Effector memory CD8-positive, alpha-beta T cell (primary cell): Measurements from ENCODE around the gene CROCC.
"Not testable (repeated sequence)": the region's sequence is repeated elsewhere in the genome, so short reads cannot be mapped to it uniquely, and the experiment has no call there.

Experiments
- ATAC-seq: fragments of 150-1000 bp; cut with Tn5 transposase; replicated peaks from 2 replicates; pipeline ENCODE4 v1.10.0; 2021; ENCODE audit warnings: mild to moderate bottlenecking, moderate library complexity
- DNase-seq, 3 experiments: peaks; one replicate each; pipeline ENCODE4 v3.0.0; 2021
- H3K27ac Mint-ChIP-seq, 2 donors: one replicate each; pipeline ENCODE4 v1.8.0; 2022; ENCODE audit warnings: mild to moderate bottlenecking in 2 of 2, mixed read lengths in 2 of 2, moderate library complexity in 2 of 2
- H3K27me3 Mint-ChIP-seq, 2 donors: one replicate each; pipeline ENCODE4 v1.8.0; 2022; ENCODE audit warnings: mixed read lengths in 2 of 2
- H3K36me3 Mint-ChIP-seq: one replicate; pipeline ENCODE4 v1.8.0; 2022; ENCODE audit warnings: mild to moderate bottlenecking, moderate library complexity, mixed read lengths; ENCODE audit not compliant: insufficient read depth
- H3K4me1 Mint-ChIP-seq, 2 donors: one replicate each; pipeline ENCODE4 v1.8.0; 2022; ENCODE audit warnings: low read depth in 2 of 2, mixed read lengths in 2 of 2
- H3K4me3 Mint-ChIP-seq, 2 donors: one replicate each; pipeline ENCODE4 v1.8.0; 2022; ENCODE audit warnings: mild to moderate bottlenecking in 2 of 2, mixed read lengths in 2 of 2, moderate library complexity in 2 of 2
- H3K9me3 Mint-ChIP-seq, 2 donors: one replicate each; pipeline ENCODE4 v1.8.0; 2022; ENCODE audit warnings: mixed read lengths in 2 of 2
- total RNA-seq, 9 experiments: gene quantifications; one replicate each; lab custom pipeline; 2026; lab: John Stamatoyannopoulos, UW

The CROCC gene
- total RNA-seq: 34.3 to 158 (median 68.6) reads per million in 9 experiments

DNA sequence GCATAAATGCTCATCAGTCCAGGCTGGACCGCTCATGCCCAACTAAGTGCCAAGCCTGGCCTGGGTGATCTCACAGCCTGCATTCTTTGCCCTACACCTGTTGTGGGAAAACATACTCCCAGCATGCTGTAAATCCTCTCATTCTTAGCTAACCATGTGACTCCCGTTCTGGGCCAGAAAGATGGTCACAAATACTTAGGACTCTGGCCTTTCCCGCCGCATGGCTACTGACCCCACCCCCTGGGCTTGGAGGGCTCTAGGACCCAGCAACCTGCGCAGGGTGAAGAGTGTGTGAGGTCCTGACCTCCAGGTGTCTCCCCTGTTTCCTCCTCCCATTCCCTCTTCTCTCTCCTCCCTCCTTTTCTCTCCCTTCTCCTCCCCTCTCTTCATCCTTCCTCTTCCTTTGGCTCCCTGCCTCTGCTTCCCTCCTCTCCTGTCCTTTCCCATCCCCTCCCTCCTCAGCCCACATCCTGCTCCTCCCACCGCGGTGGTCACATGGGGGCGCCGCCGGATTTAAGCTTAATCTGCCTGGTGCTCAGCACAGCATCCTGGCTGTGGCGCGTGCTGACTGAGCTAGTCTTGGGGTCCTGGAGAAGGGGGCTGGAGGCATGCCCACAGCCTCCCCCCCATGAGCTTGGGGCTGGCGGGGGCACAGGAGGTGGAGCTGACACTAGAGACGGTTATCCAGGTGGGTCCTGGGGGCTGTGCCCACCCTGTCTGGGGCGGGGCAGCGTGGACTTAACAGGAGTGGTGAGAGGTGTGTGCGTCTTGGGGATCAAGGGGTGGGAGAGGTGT lies at the start of gene CROCC:
CROCC (plus strand) TSS at position 541 of the 795 bp plus-strand sequence; CDS start at position 629, 88 bp downstream.
- H3K36me3 Mint-ChIP-seq: peaks cover 2% of the 10 kb centered on the region
- DNase-seq (peak; percentile 15 to 35 (median 35)), ATAC-seq (peak; percentile 87)
- H3K4me3 Mint-ChIP-seq: peak within 1 kb of the TSS; percentile 72 to 77
- peak within 1 kb of the TSS; percentile 39 to 85 for H3K27ac Mint-ChIP-seq
- no peaks in the 10 kb centered on the region for H3K27me3 Mint-ChIP-seq
- H3K9me3 Mint-ChIP-seq: no peaks in the 10 kb centered on the region
- peaks cover 20 to 48% of the 10 kb centered on the region in 2 donors for H3K4me1 Mint-ChIP-seq

DNA sequence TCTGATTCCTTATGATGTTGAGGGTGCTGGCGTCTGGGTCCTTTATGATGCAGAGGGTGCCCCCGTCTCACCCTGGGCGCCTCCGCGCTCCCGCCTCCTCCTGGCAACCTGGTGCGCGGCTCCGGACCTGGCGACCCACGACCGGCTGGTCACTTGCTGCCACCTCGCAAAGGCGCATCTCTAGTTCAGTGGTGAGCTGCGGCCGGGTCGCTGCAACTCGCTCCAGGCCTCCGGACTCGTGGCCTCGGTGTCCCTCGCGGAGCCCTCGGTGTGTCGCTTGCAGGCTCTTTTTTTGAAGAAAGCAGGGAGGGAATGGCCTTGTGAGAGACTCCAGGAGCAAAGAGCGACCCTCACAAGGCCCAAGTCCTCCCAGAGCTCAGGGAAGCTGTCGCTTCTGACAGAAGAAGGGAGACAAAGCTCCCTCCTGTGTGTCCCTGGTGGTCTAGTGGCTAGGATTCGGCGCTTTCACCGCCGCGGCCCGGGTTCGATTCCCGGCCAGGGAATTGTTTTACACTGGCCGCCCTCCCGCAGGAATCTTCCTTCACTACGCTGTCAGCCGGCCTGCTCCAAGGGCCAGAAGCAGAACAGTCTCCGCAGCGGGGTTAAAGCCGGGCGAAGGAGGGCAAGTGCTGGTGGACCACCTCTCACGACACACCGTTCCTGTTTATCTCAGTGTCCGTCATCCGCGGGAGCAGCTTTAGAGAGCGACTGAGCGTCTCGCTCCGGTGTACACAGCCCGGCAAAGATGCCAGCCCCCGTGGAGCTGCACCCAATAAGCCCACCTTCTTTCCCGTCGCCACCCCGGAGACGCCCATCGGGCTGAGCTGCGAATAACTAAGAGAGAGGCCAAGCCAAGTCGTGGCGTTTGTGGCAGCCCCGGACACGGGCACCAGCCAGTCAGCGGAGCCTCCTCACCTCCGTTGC lies 49.3 kb upstream of the CROCC start:
- DNase-seq, H3K9me3 Mint-ChIP-seq: not testable (repeated sequence)
- Mint-ChIP-seq H3K36me3 (peaks cover 19% of the 10 kb centered on the region), H3K27ac (peak overlapping the region in 1 of 2 donors; percentile 88), H3K4me3 (peak overlapping the region; percentile 73 to 84), H3K27me3 (peaks cover 26 to 66% of the 10 kb centered on the region in 2 donors), H3K4me1 (peaks cover 7 to 18% of the 10 kb centered on the region in 2 donors)
- ATAC-seq: peak; percentile 69

DNA sequence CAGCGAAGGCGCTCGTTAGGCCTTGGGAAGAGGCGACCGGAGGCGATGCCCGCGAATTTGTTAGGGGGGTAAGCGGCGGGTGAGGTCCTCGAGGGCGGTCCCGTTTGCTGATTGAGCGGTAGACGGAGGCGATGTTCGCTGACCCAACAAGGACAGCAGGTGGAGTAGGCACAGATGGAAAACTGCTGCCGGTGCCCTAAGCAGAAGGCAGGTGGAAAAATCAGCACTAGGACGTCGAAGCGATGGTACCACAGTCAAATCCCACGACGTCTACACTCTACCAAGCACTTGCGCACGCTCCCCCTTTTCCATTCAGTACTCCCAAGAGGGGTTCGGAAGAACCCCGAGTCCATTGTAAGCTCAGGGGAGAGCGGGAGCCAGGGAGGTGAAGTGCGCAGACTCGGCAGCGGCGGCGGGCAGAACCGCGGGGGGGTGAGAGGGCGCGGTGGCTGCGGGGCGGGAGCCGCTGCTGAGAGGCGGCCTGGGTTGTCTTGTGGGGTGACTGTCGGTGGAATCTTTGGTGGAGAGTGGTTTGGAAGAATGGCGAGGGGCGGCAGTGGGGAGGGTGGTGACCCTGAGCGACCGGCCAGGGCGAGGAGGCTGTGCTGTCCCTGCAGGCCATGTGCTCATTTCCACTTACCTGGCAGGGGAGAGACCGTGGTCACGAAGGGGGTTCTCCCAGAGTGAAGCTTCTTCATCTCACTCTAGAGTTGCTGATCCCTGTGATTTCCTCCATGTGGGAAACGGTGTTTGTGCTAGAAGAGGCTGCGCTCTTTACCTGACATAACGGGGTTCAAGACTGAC lies 48.5 kb upstream of the CROCC start:
- H3K4me3 Mint-ChIP-seq: peak overlapping the region; percentile 73 to 84
- DNase-seq (peak in 2 of 3 experiments; percentile 43 to 47), ATAC-seq (peak; percentile 45)
- H3K36me3 Mint-ChIP-seq: peaks cover 19% of the 10 kb centered on the region
- H3K9me3 Mint-ChIP-seq: not testable (repeated sequence)
- H3K27ac Mint-ChIP-seq: peak overlapping the region in 1 of 2 donors; percentile 88
- peaks cover 7 to 18% of the 10 kb centered on the region in 2 donors for H3K4me1 Mint-ChIP-seq
- H3K27me3 Mint-ChIP-seq: peaks cover 26 to 69% of the 10 kb centered on the region in 2 donors

GRCh38 chr1:16874968-16875765 lies 46.6 kb upstream of the CROCC start:
- not testable (repeated sequence) for H3K9me3 Mint-ChIP-seq, ATAC-seq, H3K27ac Mint-ChIP-seq, DNase-seq
- peak overlapping the region in 1 of 2 donors; percentile 14 for H3K4me3 Mint-ChIP-seq
- peaks cover 7 to 18% of the 10 kb centered on the region in 2 donors for H3K4me1 Mint-ChIP-seq
- peaks cover 19% of the 10 kb centered on the region for H3K36me3 Mint-ChIP-seq
- peaks cover 20 to 74% of the 10 kb centered on the region in 2 donors for H3K27me3 Mint-ChIP-seq

DNA sequence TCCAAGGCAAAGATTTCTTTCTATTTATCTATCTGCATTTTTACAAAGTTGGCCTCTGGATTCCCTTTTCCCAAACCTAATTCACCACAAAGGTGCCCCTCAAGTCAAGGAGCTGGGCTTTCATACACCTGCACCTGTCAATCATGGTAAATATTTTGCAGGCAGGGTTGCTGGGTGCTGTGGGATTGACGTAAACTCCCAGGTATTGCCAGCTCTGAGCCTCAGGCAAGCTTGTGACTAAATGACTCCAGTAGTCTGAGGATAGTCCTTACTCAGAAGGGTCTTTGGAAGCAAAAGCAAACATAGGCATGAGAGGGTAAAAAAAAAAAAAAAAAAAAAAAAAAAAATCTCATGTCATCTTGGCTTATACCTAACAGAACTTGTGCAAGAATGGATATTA lies 40.0 kb upstream of the CROCC start:
- not testable (repeated sequence) for ATAC-seq, H3K9me3 Mint-ChIP-seq, H3K36me3 Mint-ChIP-seq, H3K4me3 Mint-ChIP-seq, H3K27ac Mint-ChIP-seq, H3K4me1 Mint-ChIP-seq, DNase-seq
- peaks cover 14 to 64% of the 10 kb centered on the region in 2 donors for H3K27me3 Mint-ChIP-seq

- DNase-seq (no peak), ATAC-seq (no peak)
- Mint-ChIP-seq H3K27ac (no peak overlapping the region), H3K4me3 (no peak overlapping the region), H3K9me3 (no peaks in the 10 kb centered on the region), H3K36me3 (no peaks in the 10 kb centered on the region), H3K4me1 (peaks cover 0 to under 1% of the 10 kb centered on the region in 2 donors), H3K27me3 (peaks cover 14 to 53% of the 10 kb centered on the region in 2 donors)
Measured at GRCh38 chr1:16882986-16883385, 38.7 kb upstream of the CROCC start.

GRCh38 chr1:16884487-16884886 lies 37.2 kb upstream of the CROCC start:
- ATAC-seq, H3K9me3 Mint-ChIP-seq, H3K36me3 Mint-ChIP-seq, H3K4me3 Mint-ChIP-seq, DNase-seq, H3K4me1 Mint-ChIP-seq, H3K27ac Mint-ChIP-seq: not testable (repeated sequence)
- peaks cover 14 to 53% of the 10 kb centered on the region in 2 donors for H3K27me3 Mint-ChIP-seq

DNA sequence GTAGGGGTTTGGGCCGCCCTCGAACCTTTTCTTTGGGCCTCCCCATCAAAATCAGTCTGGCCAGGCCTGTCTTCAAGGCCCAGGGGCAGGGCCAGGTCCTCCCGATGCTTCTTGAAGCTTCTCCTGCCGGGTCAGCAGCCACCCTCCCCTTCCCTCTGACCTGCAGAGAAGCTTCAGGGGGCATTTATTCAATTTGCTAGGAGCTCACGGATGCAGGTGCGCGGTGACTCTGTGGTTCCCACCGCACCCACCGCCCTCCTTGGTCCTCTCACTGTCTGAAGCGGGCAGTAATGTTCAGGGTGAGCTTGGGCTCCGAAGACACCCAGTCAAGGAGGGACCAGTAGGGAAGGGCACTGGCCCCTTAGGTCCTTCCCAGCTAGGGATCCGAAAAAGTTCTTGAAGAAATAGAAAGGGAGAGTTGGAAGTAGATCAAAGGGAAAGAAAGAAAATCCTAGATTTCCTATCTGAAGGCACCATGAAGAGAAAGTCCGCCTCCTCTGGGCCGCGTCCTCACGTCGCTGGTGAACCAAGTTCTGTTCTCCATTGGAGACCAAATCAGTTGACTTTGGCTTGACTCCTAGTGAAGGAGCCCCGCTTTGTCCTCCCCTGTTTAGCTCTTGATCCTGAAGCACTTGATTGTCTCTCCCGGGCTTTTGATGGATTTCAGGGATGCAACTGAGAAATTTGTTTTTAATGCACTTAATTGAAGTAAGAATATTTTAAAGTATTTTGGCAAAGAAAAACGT lies 34.7 kb upstream of the CROCC start:
- no peak overlapping the region for H3K27ac Mint-ChIP-seq
- no peaks in the 10 kb centered on the region for H3K9me3 Mint-ChIP-seq
- DNase-seq (no peak), ATAC-seq (no peak)
- H3K27me3 Mint-ChIP-seq: peaks cover 4 to 42% of the 10 kb centered on the region in 2 donors
- peaks cover 8 to 9% of the 10 kb centered on the region in 2 donors for H3K4me1 Mint-ChIP-seq
- peaks cover 7% of the 10 kb centered on the region for H3K36me3 Mint-ChIP-seq
- no peak overlapping the region for H3K4me3 Mint-ChIP-seq

DNA sequence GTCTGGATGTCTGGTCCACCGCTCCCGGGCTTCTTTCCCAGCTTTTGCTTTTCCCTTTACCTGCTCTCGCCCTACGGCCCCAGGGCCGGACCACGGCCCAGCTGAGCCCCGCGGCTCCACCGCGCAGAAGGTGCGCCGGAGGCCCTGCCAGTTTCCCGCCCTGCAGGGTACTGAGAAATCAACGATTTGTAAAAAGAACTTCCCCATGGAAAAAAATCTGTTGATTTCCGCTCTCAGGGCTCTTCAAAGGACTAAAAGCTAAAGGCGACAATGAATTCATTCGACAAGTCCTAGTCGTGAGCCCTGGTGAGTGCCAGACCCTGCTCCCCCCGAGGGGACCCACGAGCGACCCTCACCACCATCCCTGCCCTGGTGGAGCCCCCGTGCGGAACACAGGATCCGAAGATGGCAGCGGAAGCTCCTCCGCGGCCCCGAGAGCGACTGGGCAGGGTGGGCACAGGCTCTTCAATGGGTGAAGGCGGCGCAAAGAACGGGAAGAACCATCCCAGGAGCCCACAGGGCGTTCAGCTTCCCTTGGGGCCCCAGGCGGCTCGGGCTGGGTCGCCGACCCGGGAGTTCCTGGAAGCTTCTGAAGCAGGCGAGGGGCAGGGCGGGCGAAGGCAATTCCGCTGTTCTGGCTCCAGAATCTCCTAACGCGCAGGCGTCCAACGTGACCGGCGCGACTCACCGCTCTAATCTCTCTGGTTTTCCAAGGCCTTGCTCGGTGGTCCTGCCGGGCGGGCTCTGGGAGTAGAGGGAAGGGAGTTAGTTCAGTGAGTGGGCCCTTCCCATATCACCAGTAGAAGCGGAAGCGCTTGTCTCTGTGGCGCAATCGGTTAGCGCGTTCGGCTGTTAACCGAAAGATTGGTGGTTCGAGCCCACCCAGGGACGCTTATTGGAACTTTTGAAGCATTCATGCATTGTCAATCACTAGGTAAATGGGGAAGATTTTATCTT lies 32.6 kb upstream of the CROCC start:
- DNase-seq (peak in 2 of 3 experiments; percentile 36 to 47), ATAC-seq (peak; percentile 76)
- H3K27ac Mint-ChIP-seq: peak overlapping the region; percentile 91 to 92
- H3K4me1 Mint-ChIP-seq: peaks cover 8 to 10% of the 10 kb centered on the region in 2 donors
- peaks cover 11% of the 10 kb centered on the region for H3K36me3 Mint-ChIP-seq
- H3K27me3 Mint-ChIP-seq: peaks cover 0 to 37% of the 10 kb centered on the region in 2 donors
- peak overlapping the region; percentile 89 to 90 for H3K4me3 Mint-ChIP-seq
- H3K9me3 Mint-ChIP-seq: no peaks in the 10 kb centered on the region

- Mint-ChIP-seq H3K4me3 (peak overlapping the region in 1 of 2 donors; percentile 90), H3K27me3 (peaks cover 0 to 35% of the 10 kb centered on the region in 2 donors), H3K36me3 (peaks cover 26% of the 10 kb centered on the region), H3K4me1 (peaks cover 8 to 15% of the 10 kb centered on the region in 2 donors)
- not testable (repeated sequence) for DNase-seq, ATAC-seq, H3K27ac Mint-ChIP-seq, H3K9me3 Mint-ChIP-seq
Measured at GRCh38 chr1:16890539-16891021, 31.2 kb upstream of the CROCC start.
